GM12878 (cell line): ENCODE data around the gene RFFL. TPM values are rescaled to one million over a fixed set of nuclear protein-coding genes. Genes with fewer than 3 reads are reported as not detected.

ENCODE experiments used
- ATAC-seq: fragments of 200-7000 bp; cut with Tn5 transposase; 3 replicates; pipeline ENCODE4 v1.9.1; 2020; ENCODE audit warnings: mild to moderate bottlenecking, moderate library complexity
- BruUV-seq: library from RNA; stranded (reverse); fragments of 400-500 nt; replicated peaks from 2 replicates; lab custom pipeline; 2021; lab: Mats Ljungman, UMichigan
- CTCF ChIA-PET: fragments of 300-600 bp; sonication (Branson Sonifier 250); formaldehyde crosslinking; extraction: SDS; loops from one replicate; lab custom pipeline; 2021; ENCODE audit warnings: inconsistent platforms; lab: Yijun Ruan, JAX
- POLR2A ChIA-PET: fragments of 350-600 bp; formaldehyde crosslinking; extraction: SDS; loops from one replicate; lab custom pipeline; 2021; ENCODE audit warnings: inconsistent platforms; lab: Charles Lee
- RAD21 ChIA-PET: fragments of 300-600 bp; sonication (Branson Sonifier 250); formaldehyde crosslinking; loops from one replicate; lab custom pipeline; 2023; ENCODE audit warnings: antibody characterized with exemption; ENCODE audit not compliant: unreplicated experiment; lab: Charles Lee
- SMC1A ChIA-PET: fragments of 300-600 bp; sonication (Branson Sonifier 250); formaldehyde crosslinking; loops from one replicate; lab custom pipeline; 2023; ENCODE audit not compliant: unreplicated experiment, uncharacterized antibody; lab: Charles Lee
- DNase-seq: peaks from one replicate; pipeline ENCODE4 v3.0.0-alpha.2; 2011; ENCODE audit warnings: low read depth, low spot score
- FAIRE-seq: peaks from 3 replicates; lab custom pipeline; 2011; peaks lifted over from hg19 to GRCh38; lab: Jason Lieb, UNC
- H2AFZ ChIP-seq: 2 replicates; pipeline ENCODE4 v1.6.0; 2011; ENCODE audit warnings: low read depth, low read length, control low read depth; ENCODE audit not compliant: control insufficient read depth
- H3K27ac ChIP-seq: 2 replicates; pipeline ENCODE4 v1.5.1; 2011; ENCODE audit warnings: control low read depth; ENCODE audit not compliant: control insufficient read depth, insufficient read depth
- H3K27me3 ChIP-seq, 2 experiments: replicated peaks in 1 of 2; 2 replicates each; pipeline versions ENCODE4 v1.6.0 to v1.6.1; 2011; ENCODE audit warnings: low read length in 1 of 2; ENCODE audit not compliant: control insufficient read depth in 2 of 2, insufficient read depth in 2 of 2
- H3K36me3 ChIP-seq, 2 experiments: 2 replicates each; pipeline ENCODE4 v1.5.1; 2011; ENCODE audit warnings: low read length in 1 of 2; ENCODE audit not compliant: control insufficient read depth in 2 of 2, insufficient read depth in 2 of 2
- H3K4me1 ChIP-seq: 2 replicates; pipeline ENCODE4 v1.6.1; 2011; ENCODE audit warnings: mild to moderate bottlenecking, low read length, moderate library complexity, mixed read lengths; ENCODE audit not compliant: control insufficient read depth, insufficient read depth
- H3K4me2 ChIP-seq: 2 replicates; pipeline ENCODE4 v1.6.0; 2011; ENCODE audit warnings: control low read depth; ENCODE audit not compliant: control insufficient read depth, insufficient read depth
- H3K4me3 ChIP-seq: fragments of 200-600 bp; sonication (generic); 2 replicates; pipeline ENCODE4 v1.5.1; 2016
- H3K79me2 ChIP-seq: 2 replicates; pipeline ENCODE4 v1.6.0; 2011; ENCODE audit warnings: low read length; ENCODE audit not compliant: control insufficient read depth, insufficient read depth
- H3K9ac ChIP-seq: 2 replicates; pipeline ENCODE4 v1.8.0; 2011; ENCODE audit warnings: low read length, control low read depth, mixed read lengths; ENCODE audit not compliant: control insufficient read depth, insufficient read depth
- H3K9me3 ChIP-seq: replicated peaks from 3 replicates; pipeline ENCODE4 v1.5.1; 2011; ENCODE audit warnings: mild to moderate bottlenecking, low read length; ENCODE audit not compliant: control insufficient read depth, insufficient read depth
- H4K20me1 ChIP-seq: 2 replicates; pipeline ENCODE4 v1.6.0; 2011; ENCODE audit not compliant: control insufficient read depth, insufficient read depth
- CBFB ChIP-seq: IDR thresholded peaks from 2 replicates; pipeline ENCODE4 v1.6.1; 2016; ENCODE audit warnings: antibody characterized with exemption, low read depth
- ETV6 ChIP-seq, 2 experiments: fragments of 450-650 bp in 1 of 2; IDR thresholded peaks in 1 of 2; conservative IDR thresholded peaks in 1 of 2; 2 replicates each; pipeline ENCODE4 v1.6.1; 2014; ENCODE audit warnings: antibody characterized with exemption in 1 of 2, borderline replicate concordance in 1 of 2, low read depth in 1 of 2, mild to moderate bottlenecking in 1 of 2, moderate library complexity in 1 of 2
- IKZF1 ChIP-seq: fragments of 450-650 bp; conservative IDR thresholded peaks from 2 replicates; pipeline ENCODE4 v1.6.1; 2017; ENCODE audit warnings: antibody characterized with exemption, mild to moderate bottlenecking
- LARP7 ChIP-seq: fragments of 450-650 bp; IDR thresholded peaks from 2 replicates; pipeline ENCODE4 v1.6.1; 2017; ENCODE audit warnings: mild to moderate bottlenecking
- NBN ChIP-seq: fragments of 450-650 bp; IDR thresholded peaks from 2 replicates; pipeline ENCODE4 v1.6.1; 2016
- PKNOX1 ChIP-seq: fragments of 450-650 bp; IDR thresholded peaks from 2 replicates; pipeline ENCODE4 v1.6.1; 2016; ENCODE audit warnings: mild to moderate bottlenecking
- RAD51 ChIP-seq: fragments of 450-650 bp; IDR thresholded peaks from 2 replicates; pipeline ENCODE4 v1.6.1; 2016; ENCODE audit warnings: moderate library complexity, mild to moderate bottlenecking, inconsistent platforms
- SIX5 ChIP-seq: IDR thresholded peaks from 2 replicates; pipeline ENCODE4 v1.6.1; 2011; ENCODE audit warnings: mild to moderate bottlenecking, low read depth, low read length, moderate library complexity; ENCODE audit not compliant: severe bottlenecking
- SKIL ChIP-seq: fragments of 450-650 bp; IDR thresholded peaks from 2 replicates; pipeline ENCODE4 v1.6.1; 2017; ENCODE audit warnings: mild to moderate bottlenecking, low read depth, inconsistent platforms; ENCODE audit not compliant: poor library complexity, severe bottlenecking
- SMAD1 ChIP-seq: fragments of 450-650 bp; IDR thresholded peaks from 2 replicates; pipeline ENCODE4 v1.6.1; 2018; ENCODE audit warnings: mild to moderate bottlenecking, low read depth; ENCODE audit not compliant: partially characterized antibody
- SMC3 ChIP-seq: IDR thresholded peaks from 2 replicates; pipeline ENCODE4 v1.6.1; 2011; ENCODE audit warnings: low read length, improper control_type of control experiment, borderline replicate concordance
- TAF1 ChIP-seq: IDR thresholded peaks from 2 replicates; pipeline ENCODE4 v1.6.1; 2011; ENCODE audit warnings: mild to moderate bottlenecking, low read depth, low read length, borderline replicate concordance
- WRNIP1 ChIP-seq: IDR thresholded peaks from 2 replicates; pipeline ENCODE4 v1.6.1; 2011; ENCODE audit warnings: low read depth, low read length, improper control_type of control experiment, borderline replicate concordance
- ZNF687 ChIP-seq: fragments of 450-650 bp; IDR thresholded peaks from 2 replicates; pipeline ENCODE4 v1.6.1; 2017; ENCODE audit warnings: mild to moderate bottlenecking, moderate library complexity
- WGBS: methylation state at CpG from one replicate; pipeline ENCODE4 v1.1.6; 2016; ENCODE audit warnings: low lambda C conversion rate; ENCODE audit not compliant: insufficient replicate concordance, insufficient coverage; ENCODE audit errors: missing lambda C conversion rate; 5-methylcytosine and 5-hydroxymethylcytosine counted together
- in situ Hi-C: fragments of 300-500 bp; cut with MboI; formaldehyde crosslinking; loops from 9 replicates; pipeline ENCODE4 v1.14.3; 2018; ENCODE audit warnings: mixed read lengths
- intact Hi-C: fragments of 100-400 bp; cut with micrococcal nuclease; formaldehyde crosslinking; loops from one replicate; pipeline ENCODE4 v1.14.2; 2022; ENCODE audit not compliant: unreplicated experiment
- polyA plus RNA-seq, 11 experiments: library from polyadenylated mRNA; depleted of rRNA in 4 of 11; unstranded in 6 of 11; stranded (reverse) in 5 of 11; fragments of >200 nt; fragmentation: Nextera tagmentation in 4 of 11; fragmentation: Illumina TruSeq in 1 of 11; extraction: Ambion mirVana in 4 of 11; extraction: Trizol in 1 of 11; gene quantifications; 1 replicate in 1 of 11; 2 replicates in 10 of 11; pipeline versions ENCODE4 v1.2.1 to v1.2.3, GENCODE V29; 2011 to 2016; ENCODE audit warnings: inconsistent platforms in 2 of 11, missing spikeins in 2 of 11, low read depth in 1 of 11
- total RNA-seq, 4 experiments: library from RNA; depleted of rRNA in 3 of 4; stranded (reverse); fragments of >200 nt in 3 of 4; fragmentation: Illumina TruSeq in 1 of 4; extraction: Trizol in 1 of 4; gene quantifications; 2 replicates each; pipeline versions ENCODE4 v1.2.1 to v1.2.3, GENCODE V29; 2013 to 2021

Gene RFFL
- total and polyA plus RNA-seq, 10 of the 15 experiments (the other 5 are each of a cell fraction or from before 2014, with no cell fraction given) = 4.7 to 56.1 (median 26.9) TPM

- no peak for FAIRE-seq
- H3K9ac ChIP-seq = no peak overlapping the region
- intact Hi-C loops (loop anchor here (10.0 kb wide), 1 partner anchor 562 kb away; no protein-coding TSS in a partner anchor), in situ Hi-C loops (no loop called here)
- BruUV-seq = no TSS peak
- H3K9me3 ChIP-seq = no peaks in the 10 kb centered on the region
- ChIA-PET POLR2A (interaction anchor here (1.3 kb wide), 1 partner anchor 18 kb away, joined by 3 read pairs; no protein-coding TSS in a partner anchor), SMC1A (interaction anchor here (0.9 to 1.7 kb wide), 3 partner anchors 23 to 103 kb away, joined by 3 to 4 read pairs (median 3); no protein-coding TSS in a partner anchor), RAD21 (no interaction called here), CTCF (interaction anchor here (1.1 to 2.3 kb wide), 3 partner anchors 20 to 77 kb away, joined by 3 to 5 read pairs (median 3); partner anchors contain the start of gene RFFL)
- no peaks in the 10 kb centered on the region for H4K20me1 ChIP-seq
- WGBS = 53% methylated on average over 2 of the region's 2 CpGs
- H3K4me1 ChIP-seq = peaks cover 4% of the 10 kb centered on the region; the same call in 1 of the 2 replicates
- H3K4me2 ChIP-seq = no peak overlapping the region
- no peaks in the 10 kb centered on the region for H3K27me3 ChIP-seq
- ATAC-seq = no peak
- no peak overlapping the region for H3K4me3 ChIP-seq
- H3K79me2 ChIP-seq = peaks cover 8% of the 10 kb centered on the region
- no peak overlapping the region for H2AFZ ChIP-seq
- no peak overlapping the region for H3K27ac ChIP-seq
- H3K36me3 ChIP-seq = peaks cover 7 to 15% of the 10 kb centered on the region in 2 experiments; a peak in 3 of 4 replicates
- DNase-seq = no peak
- TF ChIP-seq RAD51 (no peak), CBFB (no peak), IKZF1 (no peak), TAF1 (no peak), SKIL (no peak), NBN (no peak), SMC3 (no peak), ETV6 (conservative IDR thresholded peaks at IDR 0.05 in 1 of 2, IDR thresholded peaks at IDR 0.05 in 1 of 2; ENCODE audit: borderline replicate concordance in 1 of 2, low read depth in 1 of 2) (no peak), ZNF687 (no peak), SMAD1 (no peak), SIX5 (no peak), WRNIP1 (no peak), PKNOX1 (no peak), LARP7 (no peak)
Measured at GRCh38 chr17:34987232-34987631, 76.3 kb downstream of the RFFL start.
